Activated naive CD8-positive, alpha-beta T cell treated with anti-CD3 and anti-CD28 coated beads, Interleukin-2, amount 10 ng/mL, durations not matched to agents 7 days and 5 days (primary cell): Measurements from ENCODE around the gene IGSF11. TPM values are rescaled to one million over a fixed set of nuclear protein-coding genes. Genes with fewer than 3 reads are reported as not detected.
"Not testable (repeated sequence)": the region's sequence is repeated elsewhere in the genome, so short reads cannot be mapped to it uniquely, and the experiment has no call there.

ENCODE experiments used
- ATAC-seq: fragments of 150-1000 bp; cut with Tn5 transposase; one replicate; pipeline ENCODE4 v1.10.0; 2021; ENCODE audit warnings: low read depth, moderate library complexity
- POLR2A ChIA-PET: fragments of 350-600 bp; sonication (Branson Sonifier 250); formaldehyde crosslinking; loops from one replicate; lab custom pipeline; 2021; ENCODE audit warnings: antibody characterized with exemption; lab: Charles Lee
- DNase-seq: peaks from one replicate; pipeline ENCODE4 v3.0.0; 2021
- H3K27ac Mint-ChIP-seq: one replicate; pipeline ENCODE4 v1.8.0; 2022; ENCODE audit warnings: mild to moderate bottlenecking, mixed read lengths
- H3K27me3 Mint-ChIP-seq: one replicate; pipeline ENCODE4 v1.8.0; 2022; ENCODE audit warnings: mild to moderate bottlenecking, moderate library complexity, mixed read lengths
- H3K36me3 Mint-ChIP-seq: one replicate; pipeline ENCODE4 v1.8.0; 2021; ENCODE audit warnings: mild to moderate bottlenecking, mixed read lengths
- H3K4me1 Mint-ChIP-seq: one replicate; pipeline ENCODE4 v1.8.0; 2021; ENCODE audit warnings: mixed read lengths
- H3K4me3 Mint-ChIP-seq: one replicate; pipeline ENCODE4 v1.8.0; 2022; ENCODE audit warnings: mild to moderate bottlenecking, moderate library complexity, mixed read lengths
- H3K9me3 Mint-ChIP-seq: one replicate; pipeline ENCODE4 v1.8.0; 2021; ENCODE audit warnings: mixed read lengths
- total RNA-seq, 2 experiments: library from RNA; stranded (reverse); gene quantifications; one replicate each; pipeline ENCODE4 v1.2.3, GENCODE V29; 2021

Gene IGSF11
- total RNA-seq, 2 experiments from 2014 or later = 1.9 to 2.4 TPM

DNA sequence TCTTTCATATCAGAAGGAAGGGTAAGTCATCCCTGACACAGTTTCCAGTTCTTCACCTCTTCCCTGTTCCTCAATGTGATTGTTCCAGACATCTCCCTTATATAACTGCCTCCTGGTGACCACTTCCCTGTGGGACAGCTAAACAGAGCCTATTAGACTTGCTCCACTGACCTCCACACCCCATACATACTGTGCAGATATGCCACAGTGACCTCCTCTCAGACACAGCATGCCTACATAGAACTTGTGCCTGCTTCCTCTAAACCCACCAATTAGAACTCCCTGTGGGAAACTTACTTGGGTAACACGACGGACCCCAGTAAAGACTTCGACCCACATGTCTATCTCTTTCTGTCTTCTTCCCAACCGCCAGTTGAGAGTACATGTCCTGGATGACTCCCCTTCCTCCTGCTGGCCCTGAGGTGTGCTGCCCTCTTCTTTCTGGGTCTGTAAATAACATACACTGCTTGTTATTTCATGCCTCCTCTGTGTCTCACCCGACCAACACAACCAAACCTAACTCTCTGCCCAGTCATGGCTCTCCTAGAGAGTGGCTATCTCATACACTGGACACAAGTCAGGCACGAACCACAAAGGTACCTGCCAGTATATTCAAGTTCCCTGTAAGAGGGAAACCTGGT is 53.0 kb downstream of the IGSF11 start:
- Mint-ChIP-seq H3K27me3 (peaks cover 5% of the 10 kb centered on the region), H3K4me3 (peak overlapping the region; percentile 34), H3K36me3 (peaks cover 4% of the 10 kb centered on the region), H3K27ac (peak overlapping the region; percentile 71), H3K4me1 (peaks cover 49% of the 10 kb centered on the region), H3K9me3 (peaks cover under 1% of the 10 kb centered on the region)
- DNase-seq (no peak), ATAC-seq (peak; percentile 21)
- POLR2A ChIA-PET = interaction anchor here (0.9 to 1.0 kb wide), 2 partner anchors 26 to 53 kb away, joined by 3 to 5 read pairs; partner anchors contain the start of gene IGSF11

DNA sequence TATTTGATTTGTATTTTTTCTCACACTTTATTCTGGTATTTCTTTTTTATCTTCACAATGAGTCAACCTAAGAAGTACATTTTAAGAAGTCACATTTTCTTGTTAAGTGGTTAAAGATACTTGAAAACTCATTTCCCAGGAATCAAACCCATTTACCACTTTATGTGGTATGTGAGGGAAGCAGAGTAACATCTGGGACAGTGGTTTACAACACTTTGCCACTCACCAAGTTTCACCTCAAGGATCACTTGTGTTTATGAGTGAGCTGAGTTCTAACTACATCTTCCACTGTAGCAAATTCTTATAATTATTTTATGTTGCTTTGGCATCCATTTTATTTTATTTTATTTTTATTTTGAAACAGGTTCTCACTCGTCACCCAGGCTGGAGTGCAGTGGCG is 53.8 kb downstream of the IGSF11 start:
- POLR2A ChIA-PET = interaction anchor here (0.9 to 1.0 kb wide), 2 partner anchors 25 to 54 kb away, joined by 3 to 5 read pairs; partner anchors contain the start of gene IGSF11
- H3K27ac Mint-ChIP-seq = no peak overlapping the region
- peaks cover 5% of the 10 kb centered on the region for H3K27me3 Mint-ChIP-seq
- H3K36me3 Mint-ChIP-seq = peaks cover 8% of the 10 kb centered on the region
- H3K4me3 Mint-ChIP-seq = no peak overlapping the region
- DNase-seq (no peak), ATAC-seq (peak; percentile 79)
- peaks cover 5% of the 10 kb centered on the region for H3K9me3 Mint-ChIP-seq
- H3K4me1 Mint-ChIP-seq = peaks cover 51% of the 10 kb centered on the region

DNA sequence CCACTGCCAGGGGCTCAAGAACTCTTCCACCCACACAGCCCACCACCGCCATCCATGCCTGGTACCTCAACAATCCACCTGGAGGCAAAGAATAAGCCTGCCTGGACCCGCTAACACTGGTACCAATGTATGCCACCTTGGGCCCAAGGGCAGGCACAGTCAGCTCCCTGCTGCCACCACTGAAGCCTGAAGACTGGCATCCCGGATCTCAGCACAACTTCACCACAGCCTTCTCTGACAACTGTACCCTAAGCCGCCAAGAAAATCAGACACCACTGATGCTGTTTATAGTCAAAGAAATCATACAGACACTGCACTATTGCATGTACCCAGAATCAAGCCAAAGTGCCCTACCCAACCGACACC is 56.3 kb downstream of the IGSF11 start:
- H3K36me3 Mint-ChIP-seq = peaks cover 10% of the 10 kb centered on the region
- DNase-seq (no peak), ATAC-seq (no peak)
- H3K27ac Mint-ChIP-seq = peak overlapping the region; percentile 20
- no peak overlapping the region for H3K4me3 Mint-ChIP-seq
- POLR2A ChIA-PET = no interaction called here
- peaks cover 2% of the 10 kb centered on the region for H3K27me3 Mint-ChIP-seq
- H3K9me3 Mint-ChIP-seq = peaks cover 7% of the 10 kb centered on the region
- H3K4me1 Mint-ChIP-seq = peaks cover 35% of the 10 kb centered on the region

DNA sequence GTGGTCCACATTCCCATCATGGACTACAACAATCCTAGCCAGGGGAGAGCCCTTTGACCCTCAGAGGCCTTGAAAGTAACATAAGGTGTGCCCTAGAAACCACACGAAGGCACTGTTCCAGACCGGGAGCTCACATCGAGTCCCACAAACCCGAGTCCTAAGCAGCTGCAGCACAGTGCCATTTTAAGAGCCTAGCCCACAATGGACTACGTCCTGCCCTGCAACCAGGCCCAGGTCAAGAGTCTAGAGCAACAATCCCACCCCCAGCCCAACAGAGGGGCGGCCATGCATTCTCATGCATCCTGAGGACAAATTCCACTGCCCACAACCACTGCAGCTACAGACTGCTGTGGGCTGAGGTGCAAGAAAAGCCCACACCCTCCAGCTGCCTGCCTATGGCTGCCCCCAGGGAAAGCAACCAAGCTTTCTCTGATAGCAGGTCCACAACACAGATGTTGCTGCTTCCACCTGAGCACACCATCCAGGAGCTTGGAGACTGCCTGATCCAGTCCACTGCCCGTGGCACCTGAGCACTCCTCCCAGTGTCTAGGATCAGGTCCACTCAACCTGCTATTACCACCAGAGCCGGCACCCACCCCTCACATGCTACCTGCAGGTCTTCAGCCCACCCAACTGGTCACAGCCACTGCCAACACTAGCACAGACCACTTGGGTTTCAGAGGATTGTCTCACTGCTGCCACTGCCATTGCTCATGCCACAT is 56.8 kb downstream of the IGSF11 start:
- Mint-ChIP-seq H3K9me3 (peaks cover 7% of the 10 kb centered on the region), H3K36me3 (peaks cover 8% of the 10 kb centered on the region), H3K4me3 (no peak overlapping the region), H3K27me3 (peaks cover 2% of the 10 kb centered on the region), H3K27ac (no peak overlapping the region), H3K4me1 (peaks cover 34% of the 10 kb centered on the region)
- POLR2A ChIA-PET = interaction anchor here (1.8 kb wide), 1 partner anchor 22 kb away, joined by 7 read pairs; no protein-coding TSS in a partner anchor
- DNase-seq (no peak), ATAC-seq (no peak)

DNA sequence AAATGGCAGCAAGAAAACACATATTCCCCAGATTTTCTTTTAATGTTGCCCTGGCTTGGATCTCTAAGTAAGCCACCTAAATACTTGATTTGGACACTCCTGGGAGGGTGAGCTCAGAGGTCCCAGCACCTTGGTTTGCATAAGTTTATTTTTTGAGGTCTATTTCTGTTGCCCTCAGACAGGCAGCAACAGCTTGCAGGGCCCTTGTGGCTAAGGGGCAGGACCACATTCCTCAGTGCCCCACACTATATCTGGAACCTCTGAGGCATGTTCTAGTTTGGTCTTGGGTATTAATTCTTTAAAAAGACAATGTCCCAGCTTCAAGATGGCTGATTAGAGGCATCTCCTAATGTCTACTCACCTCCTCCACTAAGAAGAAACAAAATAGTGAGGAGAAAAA is 57.5 kb downstream of the IGSF11 start:
- no peak for DNase-seq
- Mint-ChIP-seq H3K27ac (peak overlapping the region; percentile 24), H3K36me3 (peaks cover 7% of the 10 kb centered on the region), H3K4me3 (no peak overlapping the region), H3K9me3 (peaks cover 7% of the 10 kb centered on the region), H3K27me3 (peaks cover 2% of the 10 kb centered on the region), H3K4me1 (peaks cover 31% of the 10 kb centered on the region)
- POLR2A ChIA-PET = interaction anchor here (1.8 kb wide), 1 partner anchor 21 kb away, joined by 7 read pairs; no protein-coding TSS in a partner anchor
- no peak for ATAC-seq

DNA sequence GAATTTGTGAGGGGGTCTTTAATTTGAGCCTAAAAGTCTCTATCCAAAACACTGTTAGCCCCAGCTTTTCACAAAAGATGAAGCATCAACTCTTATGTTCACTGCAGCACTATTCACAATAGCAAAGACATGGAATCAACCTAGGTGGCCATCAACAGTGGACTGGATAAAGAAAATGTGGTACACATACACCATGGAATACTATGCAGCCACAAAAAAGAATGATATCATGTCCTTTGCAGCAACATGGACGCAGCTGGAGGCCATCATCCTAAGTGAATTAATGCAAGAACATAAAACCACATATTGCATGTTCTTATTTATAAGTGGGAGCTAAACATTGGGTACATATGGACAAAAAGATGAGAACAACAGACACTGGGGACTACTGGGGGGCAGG is 59.2 kb downstream of the IGSF11 start:
- ATAC-seq, H3K4me3 Mint-ChIP-seq, POLR2A ChIA-PET, H3K27ac Mint-ChIP-seq, DNase-seq, H3K9me3 Mint-ChIP-seq, H3K27me3 Mint-ChIP-seq, H3K36me3 Mint-ChIP-seq: not testable (repeated sequence)
- peaks cover 21% of the 10 kb centered on the region for H3K4me1 Mint-ChIP-seq

DNA sequence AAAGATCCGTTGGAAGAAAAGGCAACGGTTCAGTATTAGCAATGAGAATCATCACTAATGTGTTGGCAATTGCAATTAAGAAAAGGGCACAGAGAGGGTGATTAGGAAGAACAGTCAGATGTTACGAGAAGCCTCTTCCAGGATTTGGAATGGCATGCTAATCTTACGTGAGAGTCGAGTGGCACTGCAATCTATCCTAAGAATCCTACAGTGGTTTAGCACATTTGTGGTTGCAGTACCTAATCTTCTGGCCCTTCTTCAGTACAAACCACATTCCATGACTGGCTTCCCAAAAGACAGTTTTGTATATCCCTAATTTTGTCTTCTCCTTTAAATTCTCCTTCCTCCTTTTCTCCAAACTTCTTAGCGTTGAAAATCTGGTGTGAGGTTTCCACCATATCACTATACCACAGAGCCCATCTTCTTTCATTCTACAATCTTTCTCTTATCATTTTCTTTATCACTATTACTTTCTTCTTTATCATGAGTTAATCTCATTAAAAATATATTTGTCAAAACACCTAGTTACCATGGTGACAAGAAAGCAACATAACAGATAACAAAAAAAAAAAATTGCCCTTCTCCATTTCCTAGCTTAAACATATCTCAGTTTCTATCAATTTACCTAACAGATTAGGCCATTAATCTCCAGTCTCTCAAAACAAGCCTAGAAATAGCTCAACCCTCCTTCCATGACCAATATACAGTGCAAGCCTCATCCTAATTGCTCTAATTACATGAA is 60.1 kb downstream of the IGSF11 start:
- DNase-seq = no peak
- H3K27me3 Mint-ChIP-seq = no peaks in the 10 kb centered on the region
- H3K36me3 Mint-ChIP-seq = peaks cover 7% of the 10 kb centered on the region
- H3K4me3 Mint-ChIP-seq = no peak overlapping the region
- peaks cover 12% of the 10 kb centered on the region for H3K4me1 Mint-ChIP-seq
- peaks cover 7% of the 10 kb centered on the region for H3K9me3 Mint-ChIP-seq
- POLR2A ChIA-PET = no interaction called here
- no peak overlapping the region for H3K27ac Mint-ChIP-seq
- no peak for ATAC-seq

DNA sequence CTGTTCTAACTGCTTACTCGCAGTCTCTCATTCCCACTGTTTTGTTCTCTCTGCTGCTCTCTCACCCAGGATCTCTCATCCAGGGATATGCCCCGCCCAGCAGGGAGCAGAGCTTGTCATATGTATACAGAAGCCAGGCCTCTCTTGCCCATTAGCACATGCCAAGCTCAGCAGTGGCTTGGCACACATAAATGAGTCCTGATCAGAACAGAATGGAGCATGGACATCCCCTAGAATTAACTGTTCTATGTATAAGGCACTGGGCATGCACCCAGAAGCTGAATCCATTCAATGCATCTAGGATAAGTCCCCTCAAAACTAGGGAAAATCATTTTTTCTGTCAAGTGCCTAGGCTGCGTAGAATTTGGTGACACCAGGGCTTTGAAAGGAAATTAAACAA is 61.6 kb downstream of the IGSF11 start:
- Mint-ChIP-seq H3K36me3 (peaks cover 7% of the 10 kb centered on the region), H3K27ac (no peak overlapping the region)

DNA sequence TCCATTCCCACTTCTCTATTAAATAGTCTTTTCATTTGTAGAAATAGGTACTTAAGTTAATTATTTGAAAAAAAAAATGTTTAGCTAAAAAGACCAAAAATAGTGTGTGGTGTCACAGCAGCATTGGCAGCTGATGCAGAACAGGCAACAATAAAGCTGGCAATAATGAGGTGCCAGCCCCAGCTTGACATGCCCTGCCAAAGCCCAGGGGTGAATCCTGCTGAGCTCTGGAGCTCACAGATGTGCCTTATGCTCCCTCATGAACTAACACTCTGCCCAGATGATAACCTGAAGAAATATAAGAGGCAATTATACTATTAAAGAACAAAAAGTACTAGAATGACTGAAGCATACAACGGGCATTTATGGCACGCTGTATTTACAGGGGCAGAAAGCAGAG is 63.8 kb downstream of the IGSF11 start:
- H3K4me3 Mint-ChIP-seq = no peak overlapping the region
- peaks cover 6% of the 10 kb centered on the region for H3K27me3 Mint-ChIP-seq
- POLR2A ChIA-PET = no interaction called here
- no peaks in the 10 kb centered on the region for H3K4me1 Mint-ChIP-seq
- ATAC-seq (no peak), DNase-seq (no peak)
- no peak overlapping the region for H3K27ac Mint-ChIP-seq
- peaks cover 2% of the 10 kb centered on the region for H3K9me3 Mint-ChIP-seq
- peaks cover 6% of the 10 kb centered on the region for H3K36me3 Mint-ChIP-seq

More for the DNA sequence above, 61.6 kb downstream of the IGSF11 start:
- peaks cover 11% of the 10 kb centered on the region for H3K4me1 Mint-ChIP-seq
- no peak for ATAC-seq
- no peak for DNase-seq
- no peak overlapping the region for H3K4me3 Mint-ChIP-seq
- POLR2A ChIA-PET = no interaction called here
- H3K27me3 Mint-ChIP-seq = peaks cover 6% of the 10 kb centered on the region
- H3K9me3 Mint-ChIP-seq = peaks cover 7% of the 10 kb centered on the region

DNA sequence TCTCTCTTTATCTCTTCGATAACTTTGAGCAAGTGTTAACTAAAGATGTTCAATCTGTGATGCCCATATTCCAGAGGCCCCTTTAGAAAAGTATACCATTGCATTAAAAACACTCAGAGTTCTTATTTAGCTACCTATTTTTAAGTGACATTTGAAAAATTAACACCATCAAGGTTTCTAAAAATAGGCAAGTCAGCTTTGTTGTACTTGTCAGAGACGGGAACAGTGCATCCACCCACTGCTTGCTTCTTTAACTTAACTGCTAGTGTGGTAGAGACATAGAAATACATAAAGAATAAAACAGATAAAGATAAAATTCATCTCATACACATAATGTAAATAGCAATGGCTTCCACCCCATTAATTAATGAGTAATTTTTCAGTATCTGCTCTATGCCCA is 66.0 kb downstream of the IGSF11 start:
- DNase-seq (no peak), ATAC-seq (no peak)
- POLR2A ChIA-PET = no interaction called here
- Mint-ChIP-seq H3K4me3 (no peak overlapping the region), H3K36me3 (peaks cover 3% of the 10 kb centered on the region), H3K27ac (no peak overlapping the region), H3K9me3 (no peaks in the 10 kb centered on the region), H3K27me3 (peaks cover 9% of the 10 kb centered on the region), H3K4me1 (no peaks in the 10 kb centered on the region)

DNA sequence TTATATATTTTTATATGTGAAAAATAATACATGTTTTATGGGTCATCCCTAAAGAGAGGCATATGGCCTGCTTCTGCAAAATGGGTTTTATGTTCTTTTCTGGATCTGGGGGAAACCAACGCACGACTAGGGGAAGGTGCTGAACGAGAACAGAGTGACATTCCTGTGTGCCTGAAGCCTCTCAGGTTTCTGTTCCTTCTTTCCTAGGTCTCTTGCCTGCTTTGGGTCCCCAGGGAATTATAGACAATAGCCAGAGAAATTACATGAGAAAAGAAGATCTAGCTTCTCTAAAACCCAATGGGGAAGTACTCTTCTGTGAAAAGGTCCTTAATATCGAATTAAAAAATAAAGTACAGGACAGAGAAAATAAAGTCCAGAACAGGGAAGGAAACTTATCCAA is 66.5 kb downstream of the IGSF11 start:
- Mint-ChIP-seq H3K4me3 (no peak overlapping the region), H3K36me3 (peaks cover 2% of the 10 kb centered on the region), H3K27ac (no peak overlapping the region), H3K4me1 (no peaks in the 10 kb centered on the region), H3K9me3 (no peaks in the 10 kb centered on the region), H3K27me3 (peaks cover 9% of the 10 kb centered on the region)
- DNase-seq = no peak
- ATAC-seq = no peak
- POLR2A ChIA-PET = no interaction called here

DNA sequence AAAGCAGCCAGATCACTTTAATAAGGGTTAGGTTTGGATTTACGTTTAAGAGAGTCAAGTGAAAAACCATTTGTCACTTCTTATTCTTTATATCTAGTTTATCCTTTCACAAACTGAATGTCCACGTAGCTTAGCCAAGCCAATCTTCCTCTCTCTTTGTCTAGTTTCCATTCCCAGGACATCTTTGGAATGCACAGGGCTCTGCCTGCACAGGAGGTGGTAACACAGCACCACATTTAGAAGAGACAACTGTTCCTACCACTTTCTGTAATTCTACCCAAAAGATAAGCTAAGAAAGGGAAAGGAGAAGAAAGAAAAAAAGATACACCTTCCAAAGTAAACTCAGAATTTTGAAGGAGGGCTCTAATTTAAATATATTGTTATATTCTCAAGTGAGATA is 67.9 kb downstream of the IGSF11 start:
- no peak for ATAC-seq
- Mint-ChIP-seq H3K27me3 (peaks cover 9% of the 10 kb centered on the region), H3K27ac (no peak overlapping the region), H3K9me3 (no peaks in the 10 kb centered on the region), H3K4me3 (no peak overlapping the region), H3K4me1 (no peaks in the 10 kb centered on the region), H3K36me3 (peaks cover 2% of the 10 kb centered on the region)
- no peak for DNase-seq
- POLR2A ChIA-PET = no interaction called here

DNA sequence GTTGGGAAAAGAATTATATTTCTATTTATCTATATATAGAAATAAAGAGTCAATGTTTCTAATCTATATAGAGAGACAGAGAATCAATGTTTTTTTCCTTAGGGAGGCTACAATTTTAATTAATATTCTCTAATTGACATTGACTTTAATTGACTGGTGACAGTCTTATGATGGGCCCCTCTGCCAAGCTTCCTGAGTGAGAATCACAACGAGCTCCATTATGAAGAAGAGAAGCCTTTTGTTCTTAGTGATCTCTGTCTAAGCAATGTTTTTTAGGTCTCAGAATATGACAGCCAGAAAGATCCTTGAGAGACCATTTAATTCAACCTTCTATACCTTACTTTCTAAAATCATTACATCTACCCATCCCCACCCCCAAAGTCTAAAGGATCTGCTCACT is 70.9 kb downstream of the IGSF11 start:
- no peak overlapping the region for H3K4me3 Mint-ChIP-seq
- peaks cover 4% of the 10 kb centered on the region for H3K36me3 Mint-ChIP-seq
- POLR2A ChIA-PET = no interaction called here
- no peaks in the 10 kb centered on the region for H3K4me1 Mint-ChIP-seq
- H3K9me3 Mint-ChIP-seq = no peaks in the 10 kb centered on the region
- DNase-seq (no peak), ATAC-seq (no peak)
- no peak overlapping the region for H3K27ac Mint-ChIP-seq
- peaks cover 9% of the 10 kb centered on the region for H3K27me3 Mint-ChIP-seq
